WTC11 (cell line): ENCODE data around the gene OGG1. TPM values are rescaled to one million over a fixed set of nuclear protein-coding genes. Genes with fewer than 3 reads are reported as not detected.

Experiments
- ATAC-seq: fragments of 200-7000 bp; cut with Tn5 transposase; 2 replicates; pipeline ENCODE4 v1.10.0; 2021; ENCODE audit warnings: mild to moderate bottlenecking, moderate library complexity
- CTCF ChIA-PET: fragments of 300-600 bp; sonication (Branson Sonifier 250); formaldehyde crosslinking; loops from one replicate; lab custom pipeline; 2021; ENCODE audit warnings: antibody characterized with exemption; lab: Charles Lee
- POLR2A ChIA-PET: fragments of 350-600 bp; sonication (Branson Sonifier 250); formaldehyde crosslinking; loops from one replicate; lab custom pipeline; 2021; ENCODE audit warnings: antibody characterized with exemption; lab: Charles Lee
- DNase-seq: peaks from one replicate; pipeline ENCODE4 v3.0.0; 2021; ENCODE audit warnings: low spot score
- H3K27ac Mint-ChIP-seq: 2 replicates; pipeline ENCODE4 v1.8.0; 2021; ENCODE audit warnings: mixed read lengths
- H3K27me3 Mint-ChIP-seq: 2 replicates; pipeline ENCODE4 v1.8.0; 2021; ENCODE audit warnings: low read depth, mild to moderate bottlenecking, moderate library complexity, mixed read lengths
- H3K36me3 Mint-ChIP-seq: 2 replicates; pipeline ENCODE4 v1.8.0; 2021; ENCODE audit warnings: mixed read lengths
- H3K4me1 Mint-ChIP-seq: 2 replicates; pipeline ENCODE4 v1.8.0; 2022; ENCODE audit warnings: mixed read lengths
- H3K4me3 Mint-ChIP-seq: 2 replicates; pipeline ENCODE4 v1.8.0; 2021; ENCODE audit warnings: mild to moderate bottlenecking, moderate library complexity, mixed read lengths
- H3K9me3 Mint-ChIP-seq: 2 replicates; pipeline ENCODE4 v1.8.0; 2021; ENCODE audit warnings: mixed read lengths
- CTCF ChIP-seq: fragments of 200-600 bp; IDR thresholded peaks from 2 replicates; pipeline ENCODE4 v1.8.0; 2022; ENCODE audit warnings: antibody characterized with exemption
- FOXK1 ChIP-seq: sonication (generic); formaldehyde crosslinking; IDR thresholded peaks from 2 replicates; pipeline ENCODE4 v1.8.0; 2022; ENCODE audit warnings: mild to moderate bottlenecking, moderate library complexity, missing genetic modification reagents
- FOXP1 ChIP-seq: sonication (generic); formaldehyde crosslinking; IDR thresholded peaks from 2 replicates; pipeline ENCODE4 v1.8.0; 2022; ENCODE audit warnings: missing genetic modification reagents, mild to moderate bottlenecking, moderate library complexity, borderline replicate concordance
- HMGXB4 ChIP-seq: sonication (generic); formaldehyde crosslinking; IDR thresholded peaks from 2 replicates; pipeline ENCODE4 v1.8.1; 2023; ENCODE audit warnings: mild to moderate bottlenecking, moderate library complexity, missing genetic modification reagents
- NFYB ChIP-seq: sonication (generic); formaldehyde crosslinking; conservative IDR thresholded peaks from 2 replicates; pipeline ENCODE4 v1.8.0; 2022; ENCODE audit warnings: low read depth, missing genetic modification reagents
- SMAD3 ChIP-seq: sonication (generic); formaldehyde crosslinking; IDR thresholded peaks from 2 replicates; pipeline ENCODE4 v1.8.0; 2022; ENCODE audit warnings: missing genetic modification reagents, mild to moderate bottlenecking, borderline replicate concordance
- SP1 ChIP-seq: sonication (generic); formaldehyde crosslinking; conservative IDR thresholded peaks from 2 replicates; pipeline ENCODE4 v1.8.1; 2022; ENCODE audit warnings: missing genetic modification reagents
- TP53 ChIP-seq: sonication (generic); formaldehyde crosslinking; IDR thresholded peaks from 2 replicates; pipeline ENCODE4 v1.8.1; 2023; ENCODE audit warnings: mild to moderate bottlenecking, missing genetic modification reagents
- ZBTB21 ChIP-seq: sonication (generic); formaldehyde crosslinking; IDR thresholded peaks from 2 replicates; pipeline ENCODE4 v1.8.1; 2023; ENCODE audit warnings: mild to moderate bottlenecking, missing genetic modification reagents, borderline replicate concordance
- ZNF219 ChIP-seq: sonication (generic); formaldehyde crosslinking; IDR thresholded peaks from 2 replicates; pipeline ENCODE4 v1.8.0; 2023; ENCODE audit warnings: missing genetic modification reagents, mild to moderate bottlenecking, borderline replicate concordance
- ZNF232 ChIP-seq: sonication (generic); formaldehyde crosslinking; IDR thresholded peaks from 2 replicates; pipeline ENCODE4 v1.8.0; 2022; ENCODE audit warnings: mild to moderate bottlenecking, missing genetic modification reagents
- ZNF512 ChIP-seq: sonication (generic); formaldehyde crosslinking; IDR thresholded peaks from 2 replicates; pipeline ENCODE4 v1.8.1; 2022; ENCODE audit warnings: missing genetic modification reagents, borderline replicate concordance
- total RNA-seq: library from RNA; stranded (reverse); gene quantifications from 3 replicates; pipeline ENCODE4 v1.2.3, GENCODE V29; 2021
- TF ChIP-seq, protein P1 (sequence below): sonication (generic); formaldehyde crosslinking; IDR thresholded peaks from 2 replicates; pipeline ENCODE4 v1.8.1; 2023; ENCODE audit warnings: mild to moderate bottlenecking, missing genetic modification reagents, borderline replicate concordance

Gene OGG1
- total RNA-seq, 1 experiment from 2014 or later, result 27.3 TPM

DNA sequence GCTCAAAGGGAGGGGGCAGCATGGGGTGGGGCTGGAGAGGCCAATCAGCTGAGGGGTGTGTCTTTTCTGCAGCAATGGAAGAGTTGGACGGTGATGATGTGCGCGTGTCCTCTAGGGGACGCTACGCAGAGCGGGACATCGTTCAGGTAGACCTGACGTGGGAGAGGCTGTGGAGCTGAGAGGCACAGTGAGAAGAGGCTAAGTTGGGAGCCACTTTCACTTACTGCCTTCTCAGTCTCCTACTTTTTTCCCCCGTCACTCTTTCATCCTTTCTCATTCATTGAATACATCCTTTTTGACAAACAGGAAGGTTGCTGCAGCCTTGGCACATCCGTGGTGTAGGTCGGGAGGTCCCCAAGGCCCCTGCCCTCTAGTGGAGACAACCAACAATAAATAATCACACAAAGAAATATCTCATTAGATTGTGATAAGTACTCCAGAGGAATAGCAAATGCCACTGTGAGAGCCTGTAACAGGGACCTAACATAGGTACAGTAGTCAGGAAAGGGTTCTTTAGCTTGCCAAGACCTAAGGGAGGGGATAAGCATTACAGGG, 22.6 kb upstream of the OGG1 start:
- peak; percentile 54 for ATAC-seq

More for the DNA sequence above, 22.6 kb upstream of the OGG1 start:
- peak overlapping the region; percentile 56 for H3K4me3 Mint-ChIP-seq
- peaks cover 4% of the 10 kb centered on the region; the same call in 1 of the 2 replicates for H3K9me3 Mint-ChIP-seq
- peaks cover 3% of the 10 kb centered on the region for H3K27me3 Mint-ChIP-seq
- peak overlapping the region; percentile 31; the same call in 1 of the 2 replicates for H3K27ac Mint-ChIP-seq
- peak; percentile 85 for DNase-seq
- H3K4me1 Mint-ChIP-seq, result peaks cover 13% of the 10 kb centered on the region
- CTCF ChIA-PET, result interaction anchor here (0.6 to 8.6 kb wide), 52 partner anchors 8 to 755 kb away, joined by 3 to 162 read pairs (median 4); partner anchors contain the start of genes ARPC4, CAMK1, CPNE9 and CRELD1
- TF ChIP-seq ZBTB21 (no peak), NFYB (peak; percentile 44), ZNF219 (CRISPR knock-in tag) (no peak), FOXP1 (CRISPR knock-in tag) (no peak), SP1 (CRISPR knock-in tag) (0 out of 2 replicates have a peak, but pooled peaks have one; percentile 42), FOXK1 (CRISPR knock-in tag) (no peak), CTCF (peak; percentile 65), ZNF512 (CRISPR knock-in tag) (no peak), TP53 (no peak), HMGXB4 (peak; percentile 76), SMAD3 (CRISPR knock-in tag) (no peak), ZNF232 (CRISPR knock-in tag) (0 out of 2 replicates have a peak, but pooled peaks have one; percentile 30)
- TF ChIP-seq, protein P1, sequence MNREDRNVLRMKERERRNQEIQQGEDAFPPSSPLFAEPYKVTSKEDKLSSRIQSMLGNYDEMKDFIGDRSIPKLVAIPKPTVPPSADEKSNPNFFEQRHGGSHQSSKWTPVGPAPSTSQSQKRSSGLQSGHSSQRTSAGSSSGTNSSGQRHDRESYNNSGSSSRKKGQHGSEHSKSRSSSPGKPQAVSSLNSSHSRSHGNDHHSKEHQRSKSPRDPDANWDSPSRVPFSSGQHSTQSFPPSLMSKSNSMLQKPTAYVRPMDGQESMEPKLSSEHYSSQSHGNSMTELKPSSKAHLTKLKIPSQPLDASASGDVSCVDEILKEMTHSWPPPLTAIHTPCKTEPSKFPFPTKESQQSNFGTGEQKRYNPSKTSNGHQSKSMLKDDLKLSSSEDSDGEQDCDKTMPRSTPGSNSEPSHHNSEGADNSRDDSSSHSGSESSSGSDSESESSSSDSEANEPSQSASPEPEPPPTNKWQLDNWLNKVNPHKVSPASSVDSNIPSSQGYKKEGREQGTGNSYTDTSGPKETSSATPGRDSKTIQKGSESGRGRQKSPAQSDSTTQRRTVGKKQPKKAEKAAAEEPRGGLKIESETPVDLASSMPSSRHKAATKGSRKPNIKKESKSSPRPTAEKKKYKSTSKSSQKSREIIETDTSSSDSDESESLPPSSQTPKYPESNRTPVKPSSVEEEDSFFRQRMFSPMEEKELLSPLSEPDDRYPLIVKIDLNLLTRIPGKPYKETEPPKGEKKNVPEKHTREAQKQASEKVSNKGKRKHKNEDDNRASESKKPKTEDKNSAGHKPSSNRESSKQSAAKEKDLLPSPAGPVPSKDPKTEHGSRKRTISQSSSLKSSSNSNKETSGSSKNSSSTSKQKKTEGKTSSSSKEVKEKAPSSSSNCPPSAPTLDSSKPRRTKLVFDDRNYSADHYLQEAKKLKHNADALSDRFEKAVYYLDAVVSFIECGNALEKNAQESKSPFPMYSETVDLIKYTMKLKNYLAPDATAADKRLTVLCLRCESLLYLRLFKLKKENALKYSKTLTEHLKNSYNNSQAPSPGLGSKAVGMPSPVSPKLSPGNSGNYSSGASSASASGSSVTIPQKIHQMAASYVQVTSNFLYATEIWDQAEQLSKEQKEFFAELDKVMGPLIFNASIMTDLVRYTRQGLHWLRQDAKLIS (CRISPR knock-in tag), result no peak
- TF ChIP-seq, all 79 proteins: peak for 5
- POLR2A ChIA-PET, result interaction anchor here (1.2 kb wide), 2 partner anchors 9 to 23 kb away, joined by 3 to 5 read pairs; partner anchors contain the start of gene OGG1
- no peaks in the 10 kb centered on the region for H3K36me3 Mint-ChIP-seq
